Measurements from ENCODE around the gene LITAFD. TPM values are rescaled to one million over a fixed set of nuclear protein-coding genes. Genes with fewer than 3 reads are reported as not detected.
A peak's percentile ranks its signal among the peaks of the same experiment; 100 is the strongest.

LITAFD gene
- total RNA-seq, 1 experiment from 2014 or later: not detected

DNA sequence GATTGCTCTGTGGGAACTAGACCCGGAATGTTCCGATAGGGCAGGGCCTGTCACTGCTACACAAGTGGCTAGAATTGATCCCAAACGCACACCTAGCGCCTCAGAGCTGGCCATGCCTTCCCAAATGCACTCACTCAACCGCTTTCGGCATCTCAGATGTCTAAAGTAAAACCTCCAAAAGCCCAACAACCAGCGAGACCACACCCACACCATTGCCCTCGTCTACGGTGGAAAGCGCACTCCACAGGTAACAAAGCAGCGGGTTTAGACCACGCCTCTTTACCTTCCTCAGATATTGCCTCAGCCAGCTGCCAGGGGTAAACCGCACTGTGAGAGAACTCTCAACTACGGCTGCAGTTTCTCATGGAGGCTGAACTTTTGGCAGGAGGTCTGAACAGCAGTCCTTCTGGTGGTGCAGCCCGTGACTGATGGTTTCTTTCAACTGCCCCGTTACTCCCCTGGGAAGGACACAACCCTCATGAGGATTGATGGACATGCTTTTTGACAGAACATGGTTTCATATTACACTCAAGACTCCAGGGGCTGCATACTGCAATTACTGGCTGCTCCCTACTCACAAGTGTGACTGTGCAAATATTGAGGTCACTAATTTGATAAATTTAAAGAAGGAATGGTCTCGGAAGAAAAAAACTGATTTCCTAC lies 47.1 kb downstream of the LITAFD start:
- no peak for TF ChIP-seq EZH2 (IDR thresholded peaks at IDR 0.05; ENCODE audit: low read depth)
- Histone ChIP-seq H3K4me1 (replicated peaks; ENCODE audit: insufficient read depth) (no peaks in the 10 kb centered on the region), H4K20me1 (ENCODE audit: insufficient read depth) (peaks cover 85% of the 10 kb centered on the region), H3F3A (ENCODE audit: insufficient read depth, low read depth) (peaks cover 22% of the 10 kb centered on the region; the same call in 1 of the 2 replicates), H3K79me2 (ENCODE audit: low read depth) (peaks cover 98% of the 10 kb centered on the region), H3K27ac (no peak overlapping the region), H3K4me2 (no peak overlapping the region), H3K9me3 (ENCODE audit: insufficient read depth, low read depth) (no peaks in the 10 kb centered on the region), H3K9me2 (ENCODE audit: insufficient read depth) (no peaks in the 10 kb centered on the region), H3K4me3 (no peak overlapping the region), H3K27me3 (ENCODE audit: insufficient read depth, low read depth) (no peaks in the 10 kb centered on the region), H2AFZ (no peak overlapping the region), H3K36me3 (ENCODE audit: low read depth) (peaks cover 17% of the 10 kb centered on the region; the same call in 1 of the 2 replicates)
- BruUV-seq (replicated peaks): no TSS peak
- no peak for DNase-seq
- ChIA-PET CTCF (no interaction called here), POLR2A (ENCODE audit: unreplicated experiment) (interaction anchor here (0.7 kb wide), 1 partner anchor 124 kb away, joined by 3 read pairs; no protein-coding TSS in a partner anchor)
- intact Hi-C loops (cut with micrococcal nuclease; ENCODE audit: unreplicated experiment): no loop called here

GRCh38 chr16:8931859-8932258 lies 49.7 kb downstream of the LITAFD start:
- TF ChIP-seq EZH2 (IDR thresholded peaks at IDR 0.05; ENCODE audit: low read depth): no peak
- TF ChIP-seq CTCF (conservative IDR thresholded peaks at IDR 0.05): no peak
- intact Hi-C loops (cut with micrococcal nuclease; ENCODE audit: unreplicated experiment): loop anchor here (10.0 kb wide), 1 partner anchor 73 kb away; no protein-coding TSS in a partner anchor
- H3K27me3 ChIP-seq (ENCODE audit: insufficient read depth, low read depth): no peaks in the 10 kb centered on the region
- peak in 1 of 2 experiments; percentile 24 for DNase-seq
- CTCF ChIA-PET: interaction anchor here (0.5 kb wide), 1 partner anchor 36 kb away, joined by 3 read pairs; no protein-coding TSS in a partner anchor
- no peak overlapping the region for H3K27ac ChIP-seq
- no peaks in the 10 kb centered on the region for H3K9me3 ChIP-seq (ENCODE audit: insufficient read depth, low read depth)
- H3K4me1 ChIP-seq (replicated peaks; ENCODE audit: insufficient read depth): peaks cover 4% of the 10 kb centered on the region
- no peak overlapping the region for H3K4me3 ChIP-seq
- H3K36me3 ChIP-seq (ENCODE audit: low read depth): peaks cover 10% of the 10 kb centered on the region; the same call in 1 of the 2 replicates
- peaks cover 100% of the 10 kb centered on the region for H3K79me2 ChIP-seq (ENCODE audit: low read depth)
- H3F3A ChIP-seq (ENCODE audit: insufficient read depth, low read depth): peaks cover 25% of the 10 kb centered on the region; the same call in 1 of the 2 replicates
- POLR2A ChIA-PET (ENCODE audit: unreplicated experiment): interaction anchor here (0.7 kb wide), 1 partner anchor 196 kb away, joined by 8 read pairs; no protein-coding TSS in a partner anchor
- H3K4me2 ChIP-seq: no peak overlapping the region
- BruUV-seq (replicated peaks): no TSS peak
- H2AFZ ChIP-seq: no peak overlapping the region
- H3K9me2 ChIP-seq (ENCODE audit: insufficient read depth): no peaks in the 10 kb centered on the region
- peaks cover 97% of the 10 kb centered on the region for H4K20me1 ChIP-seq (ENCODE audit: insufficient read depth)

GRCh38 chr16:8934601-8935000 lies 52.5 kb downstream of the LITAFD start:
- Histone ChIP-seq H3K27ac (no peak overlapping the region), H3K4me2 (no peak overlapping the region), H3K79me2 (ENCODE audit: low read depth) (peaks cover 100% of the 10 kb centered on the region), H3K4me1 (replicated peaks; ENCODE audit: insufficient read depth) (peaks cover 26% of the 10 kb centered on the region), H3K9me2 (ENCODE audit: insufficient read depth) (no peaks in the 10 kb centered on the region), H4K20me1 (ENCODE audit: insufficient read depth) (peaks cover 100% of the 10 kb centered on the region), H3K9me3 (ENCODE audit: insufficient read depth, low read depth) (no peaks in the 10 kb centered on the region), H3K27me3 (ENCODE audit: insufficient read depth, low read depth) (no peaks in the 10 kb centered on the region), H3F3A (ENCODE audit: insufficient read depth, low read depth) (peaks cover 32% of the 10 kb centered on the region), H2AFZ (no peak overlapping the region), H3K4me3 (no peak overlapping the region), H3K36me3 (ENCODE audit: low read depth) (peaks cover 5% of the 10 kb centered on the region; the same call in 1 of the 2 replicates)
- ChIA-PET CTCF (no interaction called here), POLR2A (ENCODE audit: unreplicated experiment) (no interaction called here)
- intact Hi-C loops (cut with micrococcal nuclease; ENCODE audit: unreplicated experiment): loop anchor here (10.0 kb wide), 1 partner anchor 70 kb away; no protein-coding TSS in a partner anchor
- BruUV-seq (replicated peaks): no TSS peak
- DNase-seq: no peak
- no peak for TF ChIP-seq CTCF (conservative IDR thresholded peaks at IDR 0.05)
- no peak for TF ChIP-seq EZH2 (IDR thresholded peaks at IDR 0.05; ENCODE audit: low read depth)

Other genes starting within 250 kb of the LITAFD start
- gene ABAT, start 207.7 kb upstream of the LITAFD start, total RNA-seq (2021): 8.6 and 12.9 TPM in 2 replicates
- gene TMEM186, start 84.7 kb upstream of the LITAFD start, total RNA-seq (2021): 20.5 and 27.0 TPM in 2 replicates
- gene PMM2, start 84.5 kb upstream of the LITAFD start, total RNA-seq (2021): 40.0 and 54.4 TPM in 2 replicates
- gene CARHSP1, start 13.3 kb upstream of the LITAFD start, total RNA-seq (2021): 179 and 186 TPM in 2 replicates
- 113 and 167 TPM in 2 replicates for gene USP7, start 81.6 kb downstream of the LITAFD start, total RNA-seq (2021)
- gene HAPSTR1, start 209.3 kb downstream of the LITAFD start, total RNA-seq (2021): 61.1 and 82.8 TPM in 2 replicates